ENCODE results near the gene CETN3. TPM values are rescaled to one million over a fixed set of nuclear protein-coding genes. Genes with fewer than 3 reads are reported as not detected.

CETN3 gene
- polyA plus RNA-seq, 1 donor from 2014 or later = 116 TPM

DNA sequence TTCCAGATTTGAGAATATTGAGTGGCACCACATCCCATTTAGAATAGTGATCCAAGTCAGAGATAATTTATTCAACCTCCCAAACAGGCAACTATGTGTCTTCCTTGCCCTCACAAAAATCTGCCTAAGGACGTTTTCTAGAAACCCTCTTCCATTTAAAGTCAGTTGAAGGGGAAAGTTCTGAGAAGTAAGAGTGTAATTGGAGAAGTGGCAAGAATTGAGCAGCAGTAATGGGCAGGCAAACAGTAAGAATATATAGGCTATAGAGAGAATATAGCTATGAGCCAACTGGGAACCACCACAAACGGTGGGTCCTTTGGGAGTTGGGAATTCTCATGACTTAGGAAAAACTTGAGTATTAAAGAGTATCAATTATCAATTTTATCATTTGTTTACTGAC, 31.1 kb upstream of the CETN3 start:
- H3K4me2 ChIP-seq (ENCODE audit: low read length) = no peak overlapping the region
- no peak overlapping the region for H2AFZ ChIP-seq (ENCODE audit: low read depth, low read length)
- H3K79me2 ChIP-seq (replicated peaks; ENCODE audit: insufficient read depth, low read length) = no peaks in the 10 kb centered on the region
- H3K9ac ChIP-seq (ENCODE audit: low read length) = no peak overlapping the region
- no peak overlapping the region for H3K27ac ChIP-seq (ENCODE audit: low read length)
- H3K9me2 ChIP-seq (ENCODE audit: insufficient read depth, low read length) = no peaks in the 10 kb centered on the region
- H4K20me1 ChIP-seq (ENCODE audit: insufficient read depth) = no peaks in the 10 kb centered on the region
- H3K27me3 ChIP-seq (ENCODE audit: insufficient read depth, low read depth, low read length) = no peaks in the 10 kb centered on the region
- no peaks in the 10 kb centered on the region for H3F3A ChIP-seq (ENCODE audit: insufficient read depth, low read length, poor library complexity, severe bottlenecking)
- no peaks in the 10 kb centered on the region for H3K36me3 ChIP-seq (ENCODE audit: insufficient read depth, low read length)
- TF ChIP-seq, protein P1, sequence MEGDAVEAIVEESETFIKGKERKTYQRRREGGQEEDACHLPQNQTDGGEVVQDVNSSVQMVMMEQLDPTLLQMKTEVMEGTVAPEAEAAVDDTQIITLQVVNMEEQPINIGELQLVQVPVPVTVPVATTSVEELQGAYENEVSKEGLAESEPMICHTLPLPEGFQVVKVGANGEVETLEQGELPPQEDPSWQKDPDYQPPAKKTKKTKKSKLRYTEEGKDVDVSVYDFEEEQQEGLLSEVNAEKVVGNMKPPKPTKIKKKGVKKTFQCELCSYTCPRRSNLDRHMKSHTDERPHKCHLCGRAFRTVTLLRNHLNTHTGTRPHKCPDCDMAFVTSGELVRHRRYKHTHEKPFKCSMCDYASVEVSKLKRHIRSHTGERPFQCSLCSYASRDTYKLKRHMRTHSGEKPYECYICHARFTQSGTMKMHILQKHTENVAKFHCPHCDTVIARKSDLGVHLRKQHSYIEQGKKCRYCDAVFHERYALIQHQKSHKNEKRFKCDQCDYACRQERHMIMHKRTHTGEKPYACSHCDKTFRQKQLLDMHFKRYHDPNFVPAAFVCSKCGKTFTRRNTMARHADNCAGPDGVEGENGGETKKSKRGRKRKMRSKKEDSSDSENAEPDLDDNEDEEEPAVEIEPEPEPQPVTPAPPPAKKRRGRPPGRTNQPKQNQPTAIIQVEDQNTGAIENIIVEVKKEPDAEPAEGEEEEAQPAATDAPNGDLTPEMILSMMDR (IDR thresholded peaks at IDR 0.05; ENCODE audit: poor library complexity, severe bottlenecking) = no peak
- TF ChIP-seq EZH2 (IDR thresholded peaks at IDR 0.05; ENCODE audit: borderline replicate concordance, insufficient read depth, low read length, poor library complexity, severe bottlenecking) = no peak
- TF ChIP-seq RAD21 (conservative IDR thresholded peaks at IDR 0.05) = no peak
- TF ChIP-seq TAF1 (IDR thresholded peaks at IDR 0.05; ENCODE audit: low read depth) = no peak
- no peak for TF ChIP-seq EP300 (conservative IDR thresholded peaks at IDR 0.05; ENCODE audit: poor library complexity, severe bottlenecking)
- TF ChIP-seq, protein P2, sequence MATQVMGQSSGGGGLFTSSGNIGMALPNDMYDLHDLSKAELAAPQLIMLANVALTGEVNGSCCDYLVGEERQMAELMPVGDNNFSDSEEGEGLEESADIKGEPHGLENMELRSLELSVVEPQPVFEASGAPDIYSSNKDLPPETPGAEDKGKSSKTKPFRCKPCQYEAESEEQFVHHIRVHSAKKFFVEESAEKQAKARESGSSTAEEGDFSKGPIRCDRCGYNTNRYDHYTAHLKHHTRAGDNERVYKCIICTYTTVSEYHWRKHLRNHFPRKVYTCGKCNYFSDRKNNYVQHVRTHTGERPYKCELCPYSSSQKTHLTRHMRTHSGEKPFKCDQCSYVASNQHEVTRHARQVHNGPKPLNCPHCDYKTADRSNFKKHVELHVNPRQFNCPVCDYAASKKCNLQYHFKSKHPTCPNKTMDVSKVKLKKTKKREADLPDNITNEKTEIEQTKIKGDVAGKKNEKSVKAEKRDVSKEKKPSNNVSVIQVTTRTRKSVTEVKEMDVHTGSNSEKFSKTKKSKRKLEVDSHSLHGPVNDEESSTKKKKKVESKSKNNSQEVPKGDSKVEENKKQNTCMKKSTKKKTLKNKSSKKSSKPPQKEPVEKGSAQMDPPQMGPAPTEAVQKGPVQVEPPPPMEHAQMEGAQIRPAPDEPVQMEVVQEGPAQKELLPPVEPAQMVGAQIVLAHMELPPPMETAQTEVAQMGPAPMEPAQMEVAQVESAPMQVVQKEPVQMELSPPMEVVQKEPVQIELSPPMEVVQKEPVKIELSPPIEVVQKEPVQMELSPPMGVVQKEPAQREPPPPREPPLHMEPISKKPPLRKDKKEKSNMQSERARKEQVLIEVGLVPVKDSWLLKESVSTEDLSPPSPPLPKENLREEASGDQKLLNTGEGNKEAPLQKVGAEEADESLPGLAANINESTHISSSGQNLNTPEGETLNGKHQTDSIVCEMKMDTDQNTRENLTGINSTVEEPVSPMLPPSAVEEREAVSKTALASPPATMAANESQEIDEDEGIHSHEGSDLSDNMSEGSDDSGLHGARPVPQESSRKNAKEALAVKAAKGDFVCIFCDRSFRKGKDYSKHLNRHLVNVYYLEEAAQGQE (IDR thresholded peaks at IDR 0.05; ENCODE audit: borderline replicate concordance) = no peak
- TF ChIP-seq POLR2AphosphoS5 (IDR thresholded peaks at IDR 0.05) = no peak
- no peak for TF ChIP-seq SMC3 (conservative IDR thresholded peaks at IDR 0.05; ENCODE audit: poor library complexity)
- TF ChIP-seq MXI1 (conservative IDR thresholded peaks at IDR 0.05; ENCODE audit: poor library complexity, severe bottlenecking) = no peak
- H3K4me3 ChIP-seq (ENCODE audit: low read length) = no peak overlapping the region
- H3K9me3 ChIP-seq (ENCODE audit: low read length) = no peaks in the 10 kb centered on the region

DNA sequence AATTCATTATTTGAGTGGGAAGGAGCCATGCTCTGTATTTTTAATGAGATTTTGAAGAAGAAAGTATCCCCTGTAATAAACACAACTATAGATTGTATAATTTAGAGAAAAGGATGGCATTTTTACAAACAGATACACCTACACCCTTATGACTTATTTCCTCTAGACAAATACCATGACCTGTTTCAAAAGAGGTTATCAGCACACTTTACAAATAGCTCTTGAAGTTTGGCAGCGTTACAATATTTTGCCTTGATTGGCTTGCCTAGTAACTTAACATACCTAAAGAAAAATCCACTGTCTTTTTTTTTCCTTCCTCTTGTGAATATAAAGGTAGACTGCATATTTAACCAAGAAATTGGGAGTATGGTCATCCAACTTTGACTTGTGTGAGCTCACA, 28.5 kb upstream of the CETN3 start:
- H4K20me1 ChIP-seq (ENCODE audit: insufficient read depth) = no peaks in the 10 kb centered on the region
- H3K36me3 ChIP-seq (ENCODE audit: insufficient read depth, low read length) = no peaks in the 10 kb centered on the region
- H3K4me2 ChIP-seq (ENCODE audit: low read length) = no peak overlapping the region
- no peak overlapping the region for H3K9ac ChIP-seq (ENCODE audit: low read length)
- TF ChIP-seq, protein P2 (IDR thresholded peaks at IDR 0.05; ENCODE audit: borderline replicate concordance) = no peak
- TF ChIP-seq MXI1 (conservative IDR thresholded peaks at IDR 0.05; ENCODE audit: poor library complexity, severe bottlenecking) = no peak
- no peak for TF ChIP-seq TAF1 (IDR thresholded peaks at IDR 0.05; ENCODE audit: low read depth)
- TF ChIP-seq EZH2 (IDR thresholded peaks at IDR 0.05; ENCODE audit: borderline replicate concordance, insufficient read depth, low read length, poor library complexity, severe bottlenecking) = no peak
- TF ChIP-seq EP300 (conservative IDR thresholded peaks at IDR 0.05; ENCODE audit: poor library complexity, severe bottlenecking) = no peak
- TF ChIP-seq POLR2AphosphoS5 (IDR thresholded peaks at IDR 0.05) = no peak
- TF ChIP-seq, protein P1 (IDR thresholded peaks at IDR 0.05; ENCODE audit: poor library complexity, severe bottlenecking) = no peak
- TF ChIP-seq SMC3 (conservative IDR thresholded peaks at IDR 0.05; ENCODE audit: poor library complexity) = no peak
- TF ChIP-seq RAD21 (conservative IDR thresholded peaks at IDR 0.05) = no peak
- no peaks in the 10 kb centered on the region for H3K27me3 ChIP-seq (ENCODE audit: insufficient read depth, low read depth, low read length)
- no peaks in the 10 kb centered on the region for H3K9me2 ChIP-seq (ENCODE audit: insufficient read depth, low read length)
- no peak overlapping the region for H3K27ac ChIP-seq (ENCODE audit: low read length)
- H3K9me3 ChIP-seq (ENCODE audit: low read length) = no peaks in the 10 kb centered on the region
- H3F3A ChIP-seq (ENCODE audit: insufficient read depth, low read length, poor library complexity, severe bottlenecking) = no peaks in the 10 kb centered on the region
- H3K4me3 ChIP-seq (ENCODE audit: low read length) = no peak overlapping the region
- no peaks in the 10 kb centered on the region for H3K79me2 ChIP-seq (replicated peaks; ENCODE audit: insufficient read depth, low read length)
- H2AFZ ChIP-seq (ENCODE audit: low read depth, low read length) = no peak overlapping the region

Measured in neural cell (in vitro differentiated cells).